HS-5 (cell line): ENCODE data around the gene PADI3.
A peak's percentile ranks its signal among the peaks of the same experiment; 100 is the strongest.

ENCODE experiments used
- DNase-seq: peaks from one replicate; pipeline ENCODE4 v3.0.0-alpha.2; 2012; ENCODE audit warnings: low read depth

PADI3 gene

DNA sequence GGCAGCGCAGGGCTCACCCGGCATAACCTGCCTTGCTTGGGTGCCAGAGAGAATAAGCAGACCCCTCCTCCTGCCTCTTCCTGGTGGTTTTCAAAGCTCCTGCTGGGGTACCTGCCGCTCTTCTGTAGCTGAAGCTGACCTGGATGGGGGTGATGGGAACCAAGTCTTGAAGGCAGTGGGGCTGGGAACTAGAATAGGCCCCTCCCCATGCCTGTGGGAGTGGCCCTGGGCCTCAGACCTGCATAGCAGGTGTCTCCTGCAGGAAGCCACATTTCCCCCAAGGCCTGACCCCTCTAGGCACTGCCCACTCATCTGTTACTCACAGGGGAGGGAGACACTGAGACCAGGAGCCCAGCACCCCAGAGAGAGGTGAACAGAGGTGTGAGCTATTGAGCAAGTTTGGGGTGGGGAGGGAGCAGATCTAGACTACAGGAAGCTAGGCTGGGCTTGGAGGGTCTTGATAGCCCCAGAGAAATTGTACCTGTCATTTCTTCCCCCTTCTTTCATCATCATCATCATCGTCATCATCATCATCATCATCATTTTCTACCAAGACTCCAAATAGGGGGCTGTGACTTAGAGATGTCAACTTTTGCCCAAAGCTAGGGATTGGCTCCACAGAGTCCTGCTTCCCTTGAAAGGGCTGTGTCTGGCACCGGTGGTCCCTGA, 33.9 kb upstream of the PADI3 start:
- DNase-seq = no peak

DNA sequence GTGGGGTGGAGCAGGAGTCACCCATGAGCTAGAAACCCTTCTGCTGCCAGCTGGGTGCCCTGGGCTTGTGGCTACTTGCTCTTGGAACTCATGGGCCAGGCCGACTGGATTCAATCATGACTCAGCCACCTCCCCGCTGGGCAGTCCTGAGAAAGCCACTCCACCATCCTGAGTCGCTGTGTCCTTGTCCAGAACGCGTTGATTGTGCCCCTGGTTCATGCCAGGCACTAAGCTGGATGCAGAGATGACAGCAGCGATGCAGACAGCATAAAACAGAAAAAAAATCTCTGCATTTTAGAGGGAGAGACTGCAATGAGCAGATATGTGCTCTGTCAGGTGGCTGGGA, 33.4 kb upstream of the PADI3 start:
- DNase-seq = no peak

GRCh38 chr1:17216078-17216477, 32.8 kb upstream of the PADI3 start:
- DNase-seq = no peak

DNA sequence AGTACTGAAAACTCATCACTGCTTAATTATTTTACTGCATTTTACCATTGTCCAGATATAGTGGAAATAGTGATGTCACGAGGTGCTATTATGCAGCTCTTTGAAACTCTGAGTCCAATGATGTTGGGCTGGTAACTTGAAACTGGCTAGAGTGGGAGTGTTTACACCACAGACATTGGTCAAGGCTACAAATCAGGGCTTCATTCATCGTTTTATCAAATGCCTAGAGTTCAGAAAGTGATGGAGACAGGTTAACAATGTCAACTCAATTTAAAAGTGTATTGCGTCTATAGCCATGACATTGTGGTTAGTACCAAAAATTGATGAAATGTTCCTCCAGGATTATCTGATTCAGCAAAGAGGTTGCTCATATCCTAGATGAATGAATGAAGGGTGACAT, 31.3 kb upstream of the PADI3 start:
- no peak for DNase-seq

GRCh38 chr1:17218939-17219338, 30.0 kb upstream of the PADI3 start:
- DNase-seq = no peak

GRCh38 chr1:17220287-17220686, 28.6 kb upstream of the PADI3 start:
- no peak for DNase-seq

DNA sequence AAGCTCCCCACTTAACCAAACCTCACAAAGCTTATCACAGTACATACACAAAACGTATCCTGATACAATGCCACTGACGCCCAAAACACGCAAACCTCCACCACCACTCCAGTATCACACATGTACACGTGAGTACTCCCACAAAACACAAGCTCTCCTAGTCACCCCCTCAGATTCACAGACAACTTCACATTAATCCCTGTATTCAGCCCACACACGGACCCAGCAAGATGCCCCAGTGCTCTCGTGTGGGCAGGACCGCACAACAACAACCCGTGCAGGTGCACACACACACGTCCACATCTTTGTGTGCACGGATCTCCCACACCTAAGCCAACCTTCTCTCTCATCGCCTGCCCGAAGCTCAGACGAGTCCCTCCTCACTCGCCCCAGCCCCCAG, 26.3 kb upstream of the PADI3 start:
- DNase-seq = no peak

GRCh38 chr1:17224434-17224833, 24.5 kb upstream of the PADI3 start:
- no peak for DNase-seq

DNA sequence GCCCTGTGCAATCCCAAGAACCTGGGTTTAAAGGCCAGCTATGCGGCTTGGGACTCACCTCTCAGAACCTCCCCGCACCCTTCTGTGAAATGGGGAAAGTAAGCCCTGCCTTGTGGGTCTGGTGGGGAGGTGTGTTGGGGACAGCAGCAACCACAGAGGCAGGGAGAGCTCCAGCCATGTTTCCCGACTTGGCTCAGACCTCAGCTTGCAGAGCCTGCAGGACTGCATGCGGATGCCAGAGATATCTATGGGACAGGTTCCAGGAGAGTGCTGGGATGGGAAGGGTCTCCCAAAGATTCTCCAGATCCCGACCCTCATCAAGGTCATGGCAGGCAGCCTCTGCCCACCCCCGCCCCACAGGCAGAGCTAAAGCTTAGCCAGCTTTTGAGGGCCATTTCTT, 23.8 kb upstream of the PADI3 start:
- DNase-seq = no peak

- DNase-seq = no peak
Observed at GRCh38 chr1:17227358-17227915, 21.5 kb upstream of the PADI3 start.

- no peak for DNase-seq
Observed at GRCh38 chr1:17228619-17229018, 20.3 kb upstream of the PADI3 start.

- DNase-seq = no peak
Observed at GRCh38 chr1:17229379-17229778, 19.5 kb upstream of the PADI3 start.

DNA sequence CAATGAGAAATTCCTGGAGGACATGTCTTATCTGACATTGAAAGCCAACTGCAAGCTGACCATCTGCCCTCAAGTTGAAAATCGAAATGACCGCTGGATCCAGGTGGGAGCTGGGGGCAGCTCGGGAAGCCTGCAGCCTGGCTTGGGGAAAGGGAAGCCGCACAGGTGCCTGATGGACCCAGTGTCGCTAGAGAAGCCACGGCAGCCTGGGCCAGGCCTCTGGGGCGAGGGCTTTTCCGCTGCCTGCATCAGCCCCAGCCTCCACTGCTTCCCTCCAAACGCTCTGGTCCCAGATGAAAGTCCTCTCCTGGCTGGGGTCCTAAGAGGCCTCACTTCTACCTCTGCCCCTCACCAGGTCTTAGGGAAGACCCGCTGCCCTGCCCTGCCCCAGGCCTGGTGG, 18.8 kb upstream of the PADI3 start:
- no peak for DNase-seq

- no peak for DNase-seq
Observed at GRCh38 chr1:17230671-17231310, 18.1 kb upstream of the PADI3 start.

DNA sequence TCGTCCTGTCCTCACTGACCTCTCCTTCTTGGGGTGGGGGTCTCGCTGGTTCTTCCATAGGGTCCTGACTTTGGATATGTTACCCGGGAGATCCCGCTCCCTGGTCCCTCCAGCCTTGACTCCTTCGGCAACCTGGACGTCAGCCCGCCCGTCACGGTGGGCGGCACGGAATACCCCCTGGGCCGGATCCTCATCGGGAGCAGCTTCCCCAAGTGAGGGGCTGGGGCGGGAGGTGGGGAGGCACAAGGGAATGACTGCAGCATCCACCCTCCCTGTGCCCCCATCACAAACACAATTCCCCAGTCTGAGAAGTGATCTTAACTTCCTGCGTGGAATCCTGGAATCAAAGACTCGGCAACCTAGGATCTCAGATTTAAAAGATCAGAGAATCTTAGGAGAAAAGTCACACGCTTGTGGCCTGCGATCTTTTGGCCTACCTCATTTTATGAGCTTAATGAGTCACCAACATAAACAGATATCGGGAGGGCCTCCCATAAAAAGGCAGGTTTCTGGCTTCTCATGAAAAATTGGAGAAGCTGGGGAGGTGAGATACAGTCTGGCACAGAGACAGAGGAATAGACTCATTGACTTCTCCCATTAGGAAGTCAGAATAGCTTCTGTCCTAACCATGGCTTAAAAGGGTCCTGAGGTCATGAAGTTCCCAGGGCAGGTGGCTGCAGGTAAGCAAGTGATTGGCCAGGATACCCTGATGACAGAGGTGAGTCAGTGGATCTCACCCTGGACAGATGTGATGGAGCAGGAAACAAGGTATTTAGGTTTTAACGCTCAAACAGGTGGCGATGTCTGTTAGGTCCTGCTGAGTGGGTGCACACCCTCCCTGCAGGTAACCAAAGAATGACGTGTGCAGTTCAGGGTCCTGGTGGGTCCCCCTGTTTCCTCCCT, 15.9 kb upstream of the PADI3 start:
- DNase-seq = peak; percentile 78

GRCh38 chr1:17233675-17234320, 15.1 kb upstream of the PADI3 start:
- peak; percentile 90 for DNase-seq

DNA sequence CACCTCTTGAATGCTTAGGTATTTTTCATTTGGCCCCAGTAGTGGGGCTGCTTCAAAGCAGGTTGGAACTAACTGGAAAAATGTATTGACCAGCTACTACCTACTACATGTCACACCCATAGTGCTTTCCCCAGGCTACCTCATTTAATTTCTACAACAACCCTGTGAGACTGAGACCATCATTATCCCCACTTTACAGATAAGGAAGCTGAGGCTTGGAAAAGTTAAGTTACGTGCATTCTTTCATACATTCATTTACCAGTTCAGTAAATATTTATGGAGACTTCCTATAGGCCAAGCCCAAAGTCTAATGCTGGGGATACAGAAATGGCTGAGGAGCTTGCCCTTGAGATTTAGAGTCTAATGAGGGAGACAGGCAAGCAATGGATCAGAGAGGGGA, 14.5 kb upstream of the PADI3 start:
- no peak for DNase-seq

- DNase-seq = no peak
Observed at GRCh38 chr1:17235135-17235885, 13.6 kb upstream of the PADI3 start.

- DNase-seq = peak; percentile 74
Observed at GRCh38 chr1:17236779-17237560, 11.9 kb upstream of the PADI3 start.

- DNase-seq = no peak
Observed at GRCh38 chr1:17237561-17237903, 11.4 kb upstream of the PADI3 start.

DNA sequence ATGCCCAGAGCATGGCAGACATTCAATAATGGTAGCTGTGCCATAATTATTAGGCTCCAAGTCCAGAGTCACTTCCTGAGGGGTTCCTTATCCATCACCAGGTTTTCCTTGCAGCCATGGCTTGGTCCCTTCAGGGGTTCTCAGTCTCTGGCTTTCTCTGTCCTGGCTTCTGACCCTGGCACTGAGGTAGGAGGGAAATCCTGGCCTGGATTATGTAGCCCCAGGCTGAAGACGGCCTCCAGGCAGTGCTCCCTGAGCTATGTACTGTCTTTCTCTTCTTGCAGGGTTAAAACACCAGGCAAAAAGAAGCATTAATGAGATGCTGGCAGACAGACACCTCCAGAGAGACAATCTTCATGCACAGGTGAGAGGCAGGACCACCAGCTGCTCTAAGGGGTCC, 9.5 kb upstream of the PADI3 start:
- peak; percentile 48 for DNase-seq
